GM18868 (cell line): ENCODE data around the gene NUP205.

Experiments
- ATAC-seq: cut with Tn5 transposase; IDR thresholded peaks from one replicate; pipeline ENCODE4 v1.9.1; 2021; ENCODE audit warnings: mild to moderate bottlenecking, moderate library complexity; ENCODE audit not compliant: unreplicated experiment

NUP205 gene

GRCh38 chr7:135693558-135693957 lies 135.8 kb downstream of the NUP205 start:
- ATAC-seq = no peak

DNA sequence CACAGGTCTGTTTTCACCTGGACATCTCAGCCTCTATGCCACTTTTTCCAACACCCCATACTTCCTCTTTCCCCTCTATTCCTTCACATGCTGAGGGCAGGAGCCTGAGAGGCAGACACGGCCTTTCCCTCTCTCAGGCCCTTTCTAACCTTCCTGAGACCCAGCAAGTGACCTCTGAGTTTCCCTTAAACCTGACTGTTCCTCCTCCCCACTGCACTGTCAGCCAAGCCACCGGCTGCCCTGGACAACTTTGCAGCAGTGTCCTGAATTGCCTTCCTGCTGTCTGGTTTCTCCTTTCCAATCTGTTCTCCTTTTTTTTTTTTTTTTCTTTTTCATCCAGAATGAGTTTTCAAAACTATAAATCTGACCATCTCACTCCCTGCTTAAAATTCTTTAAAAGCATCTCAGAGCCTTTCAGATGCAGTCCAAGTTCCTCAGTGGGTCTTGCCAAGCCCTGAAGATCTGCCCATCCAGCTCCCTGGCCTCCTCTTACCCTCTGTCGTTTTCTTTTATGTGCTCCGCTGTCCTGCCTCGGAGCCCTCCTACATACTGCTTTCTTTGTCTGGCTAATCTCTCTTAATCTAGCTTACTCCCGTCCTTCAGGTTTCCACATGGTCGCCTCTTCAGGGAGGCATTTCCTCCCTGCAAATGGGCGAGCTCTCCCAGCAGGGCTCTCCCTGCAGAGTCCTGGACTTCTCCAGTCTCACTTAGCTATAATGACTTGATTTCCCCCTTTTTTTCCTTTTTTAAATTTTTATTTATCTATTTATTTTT lies 139.7 kb downstream of the NUP205 start:
- ATAC-seq = no peak
